CD4-positive, alpha-beta T cell treated with Interleukin-17A for 4 hours (primary cell): Measurements from ENCODE around the gene IL17RA.

Experiments
- DNase-seq: peaks from one replicate; pipeline ENCODE4 v3.0.0-alpha.2; 2020; ENCODE audit warnings: mixed read lengths

The IL17RA gene

DNA sequence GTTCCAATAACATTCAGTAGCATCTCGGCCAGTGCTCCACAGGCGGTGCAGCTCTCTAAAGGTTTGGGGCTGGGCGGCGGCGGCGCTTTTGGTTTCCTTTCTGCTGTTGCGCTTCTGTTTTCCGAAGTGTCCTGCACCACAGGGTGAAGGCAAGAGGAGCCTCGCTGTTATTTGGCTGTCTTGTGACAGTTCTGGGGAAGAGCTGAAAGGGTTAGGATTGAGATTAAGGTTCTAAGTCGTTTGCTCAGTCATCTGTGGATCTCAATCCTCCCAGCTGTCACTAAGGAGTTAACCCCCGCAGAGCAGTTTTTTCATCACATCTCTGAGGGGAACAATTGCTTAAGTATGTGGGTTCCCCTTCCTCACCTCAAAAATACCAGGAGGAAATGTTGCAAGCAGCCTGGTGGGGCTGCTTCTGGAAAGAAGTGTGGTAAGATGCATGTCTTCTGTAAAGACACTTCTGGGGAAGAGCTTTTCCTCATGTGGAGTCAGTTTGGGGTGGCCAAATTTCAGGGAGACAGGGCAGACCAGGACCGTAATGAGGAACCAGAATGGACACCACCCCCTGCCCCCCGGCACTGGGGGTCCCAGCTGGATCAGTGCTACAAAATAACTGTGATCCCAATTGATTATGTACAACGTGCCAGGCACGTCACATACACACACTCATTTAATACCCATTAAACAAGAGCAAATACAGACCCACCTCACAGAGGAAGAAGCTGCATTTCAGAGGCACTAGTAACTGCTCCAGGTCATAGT lies 22.2 kb downstream of the IL17RA start:
- peak; percentile 53 for DNase-seq

DNA sequence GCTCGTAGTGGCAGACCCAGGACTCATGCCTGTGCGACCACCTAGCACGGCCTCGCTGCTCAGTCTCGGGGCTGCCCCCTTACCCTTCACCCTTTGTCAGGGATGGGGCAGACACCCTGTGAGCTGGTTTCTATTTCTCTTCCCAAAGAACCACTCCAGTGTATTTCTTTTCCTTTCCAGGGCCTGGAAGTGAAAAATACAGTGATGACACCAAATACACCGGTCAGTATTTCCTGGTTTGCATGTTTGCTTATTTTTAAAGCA lies 22.7 kb downstream of the IL17RA start:
- DNase-seq, result no peak

DNA sequence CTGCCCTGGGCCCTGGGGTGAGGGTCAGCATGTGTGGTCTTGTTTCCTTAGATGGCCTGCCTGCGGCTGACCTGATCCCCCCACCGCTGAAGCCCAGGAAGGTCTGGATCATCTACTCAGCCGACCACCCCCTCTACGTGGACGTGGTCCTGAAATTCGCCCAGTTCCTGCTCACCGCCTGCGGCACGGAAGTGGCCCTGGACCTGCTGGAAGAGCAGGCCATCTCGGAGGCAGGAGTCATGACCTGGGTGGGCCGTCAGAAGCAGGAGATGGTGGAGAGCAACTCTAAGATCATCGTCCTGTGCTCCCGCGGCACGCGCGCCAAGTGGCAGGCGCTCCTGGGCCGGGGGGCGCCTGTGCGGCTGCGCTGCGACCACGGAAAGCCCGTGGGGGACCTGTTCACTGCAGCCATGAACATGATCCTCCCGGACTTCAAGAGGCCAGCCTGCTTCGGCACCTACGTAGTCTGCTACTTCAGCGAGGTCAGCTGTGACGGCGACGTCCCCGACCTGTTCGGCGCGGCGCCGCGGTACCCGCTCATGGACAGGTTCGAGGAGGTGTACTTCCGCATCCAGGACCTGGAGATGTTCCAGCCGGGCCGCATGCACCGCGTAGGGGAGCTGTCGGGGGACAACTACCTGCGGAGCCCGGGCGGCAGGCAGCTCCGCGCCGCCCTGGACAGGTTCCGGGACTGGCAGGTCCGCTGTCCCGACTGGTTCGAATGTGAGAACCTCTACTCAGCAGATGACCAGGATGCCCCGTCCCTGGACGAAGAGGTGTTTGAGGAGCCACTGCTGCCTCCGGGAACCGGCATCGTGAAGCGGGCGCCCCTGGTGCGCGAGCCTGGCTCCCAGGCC lies 23.7 kb downstream of the IL17RA start:
- no peak for DNase-seq

DNA sequence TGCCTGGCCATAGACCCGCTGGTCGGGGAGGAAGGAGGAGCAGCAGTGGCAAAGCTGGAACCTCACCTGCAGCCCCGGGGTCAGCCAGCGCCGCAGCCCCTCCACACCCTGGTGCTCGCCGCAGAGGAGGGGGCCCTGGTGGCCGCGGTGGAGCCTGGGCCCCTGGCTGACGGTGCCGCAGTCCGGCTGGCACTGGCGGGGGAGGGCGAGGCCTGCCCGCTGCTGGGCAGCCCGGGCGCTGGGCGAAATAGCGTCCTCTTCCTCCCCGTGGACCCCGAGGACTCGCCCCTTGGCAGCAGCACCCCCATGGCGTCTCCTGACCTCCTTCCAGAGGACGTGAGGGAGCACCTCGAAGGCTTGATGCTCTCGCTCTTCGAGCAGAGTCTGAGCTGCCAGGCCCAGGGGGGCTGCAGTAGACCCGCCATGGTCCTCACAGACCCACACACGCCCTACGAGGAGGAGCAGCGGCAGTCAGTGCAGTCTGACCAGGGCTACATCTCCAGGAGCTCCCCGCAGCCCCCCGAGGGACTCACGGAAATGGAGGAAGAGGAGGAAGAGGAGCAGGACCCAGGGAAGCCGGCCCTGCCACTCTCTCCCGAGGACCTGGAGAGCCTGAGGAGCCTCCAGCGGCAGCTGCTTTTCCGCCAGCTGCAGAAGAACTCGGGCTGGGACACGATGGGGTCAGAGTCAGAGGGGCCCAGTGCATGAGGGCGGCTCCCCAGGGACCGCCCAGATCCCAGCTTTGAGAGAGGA lies 24.5 kb downstream of the IL17RA start:
- no peak for DNase-seq

DNA sequence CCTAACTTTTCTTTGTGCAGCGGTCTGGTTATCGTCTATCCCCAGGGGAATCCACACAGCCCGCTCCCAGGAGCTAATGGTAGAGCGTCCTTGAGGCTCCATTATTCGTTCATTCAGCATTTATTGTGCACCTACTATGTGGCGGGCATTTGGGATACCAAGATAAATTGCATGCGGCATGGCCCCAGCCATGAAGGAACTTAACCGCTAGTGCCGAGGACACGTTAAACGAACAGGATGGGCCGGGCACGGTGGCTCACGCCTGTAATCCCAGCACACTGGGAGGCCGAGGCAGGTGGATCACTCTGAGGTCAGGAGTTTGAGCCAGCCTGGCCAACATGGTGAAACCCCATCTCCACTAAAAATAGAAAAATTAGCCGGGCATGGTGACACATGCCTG lies 25.2 kb downstream of the IL17RA start:
- DNase-seq, result no peak

DNA sequence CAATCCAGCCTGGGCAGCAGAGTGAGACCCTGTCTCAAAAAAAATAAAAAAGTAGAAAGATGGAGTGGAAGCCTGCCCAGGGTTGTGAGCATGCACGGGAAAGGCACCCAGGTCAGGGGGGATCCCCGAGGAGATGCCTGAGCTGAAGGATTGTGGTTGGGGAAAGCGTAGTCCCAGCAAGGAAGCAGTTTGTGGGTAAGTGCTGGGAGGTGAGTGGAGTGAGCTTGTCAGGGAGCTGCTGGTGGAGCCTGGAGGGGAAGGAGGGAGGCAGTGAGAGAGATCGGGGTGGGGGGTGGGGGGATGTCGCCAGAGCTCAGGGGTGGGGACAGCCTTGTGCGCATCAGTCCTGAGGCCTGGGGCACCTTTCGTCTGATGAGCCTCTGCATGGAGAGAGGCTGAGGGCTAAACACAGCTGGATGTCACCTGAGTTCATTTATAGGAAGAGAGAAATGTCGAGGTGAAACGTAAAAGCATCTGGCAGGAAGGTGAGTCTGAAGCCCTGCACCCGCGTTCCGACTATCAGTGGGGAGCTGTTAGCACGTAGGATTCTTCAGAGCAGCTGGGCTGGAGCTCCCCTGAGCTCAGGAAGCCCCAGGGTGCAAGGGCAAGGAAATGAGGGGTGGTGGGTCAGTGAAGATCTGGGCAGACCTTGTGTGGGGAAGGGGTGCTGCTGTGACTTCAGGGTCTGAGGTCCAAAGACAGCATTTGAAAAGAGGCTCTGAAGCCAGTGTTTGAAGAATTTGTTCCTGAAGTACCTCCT lies 26.2 kb downstream of the IL17RA start:
- no peak for DNase-seq

DNA sequence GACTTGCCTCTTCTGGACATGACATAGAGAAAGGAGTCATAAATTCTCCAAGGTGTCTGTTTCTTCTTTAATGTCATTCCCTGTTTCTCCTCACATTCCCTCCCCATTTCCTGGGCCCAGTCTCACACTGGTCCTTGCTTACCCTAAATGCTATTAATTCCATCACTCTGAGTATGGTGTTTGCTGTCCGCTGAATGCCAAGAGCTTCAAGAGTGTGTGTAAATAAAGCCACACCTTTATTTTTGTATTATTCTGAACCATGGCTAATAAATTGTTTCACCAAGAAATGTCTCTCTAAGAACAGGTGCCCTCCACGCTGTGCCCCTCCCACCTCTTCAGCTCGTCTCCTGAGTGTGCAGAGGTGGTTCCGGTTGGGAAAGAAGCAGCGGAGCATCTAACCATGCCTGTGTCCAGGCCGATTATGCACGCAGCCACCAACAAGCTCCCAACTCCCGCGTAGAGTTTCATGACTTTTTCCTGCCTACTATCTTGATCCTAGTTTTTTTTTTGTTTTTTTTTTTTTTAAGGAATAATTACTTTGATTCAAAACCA lies 27.8 kb downstream of the IL17RA start:
- DNase-seq, result no peak

DNA sequence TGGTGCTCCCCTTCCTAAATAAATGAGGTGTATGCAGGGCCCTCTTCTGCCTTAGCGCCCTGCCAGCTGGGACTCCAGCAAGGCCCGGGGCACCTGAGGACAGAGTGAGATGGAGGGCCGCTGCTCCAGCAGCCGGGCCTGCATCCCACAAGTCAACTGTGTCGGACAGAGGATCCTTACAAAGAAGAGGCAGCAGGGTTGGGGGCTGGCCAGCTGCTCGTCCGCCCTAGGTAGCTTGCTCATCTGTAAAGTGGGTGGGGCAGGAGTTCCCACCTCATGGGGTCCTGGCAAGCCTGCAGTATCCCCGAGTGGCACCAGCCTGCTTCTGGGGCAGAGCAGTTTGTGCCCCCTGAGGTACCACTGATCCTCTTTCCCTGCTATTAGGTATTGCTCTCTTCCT lies 28.8 kb downstream of the IL17RA start:
- DNase-seq, result no peak

DNA sequence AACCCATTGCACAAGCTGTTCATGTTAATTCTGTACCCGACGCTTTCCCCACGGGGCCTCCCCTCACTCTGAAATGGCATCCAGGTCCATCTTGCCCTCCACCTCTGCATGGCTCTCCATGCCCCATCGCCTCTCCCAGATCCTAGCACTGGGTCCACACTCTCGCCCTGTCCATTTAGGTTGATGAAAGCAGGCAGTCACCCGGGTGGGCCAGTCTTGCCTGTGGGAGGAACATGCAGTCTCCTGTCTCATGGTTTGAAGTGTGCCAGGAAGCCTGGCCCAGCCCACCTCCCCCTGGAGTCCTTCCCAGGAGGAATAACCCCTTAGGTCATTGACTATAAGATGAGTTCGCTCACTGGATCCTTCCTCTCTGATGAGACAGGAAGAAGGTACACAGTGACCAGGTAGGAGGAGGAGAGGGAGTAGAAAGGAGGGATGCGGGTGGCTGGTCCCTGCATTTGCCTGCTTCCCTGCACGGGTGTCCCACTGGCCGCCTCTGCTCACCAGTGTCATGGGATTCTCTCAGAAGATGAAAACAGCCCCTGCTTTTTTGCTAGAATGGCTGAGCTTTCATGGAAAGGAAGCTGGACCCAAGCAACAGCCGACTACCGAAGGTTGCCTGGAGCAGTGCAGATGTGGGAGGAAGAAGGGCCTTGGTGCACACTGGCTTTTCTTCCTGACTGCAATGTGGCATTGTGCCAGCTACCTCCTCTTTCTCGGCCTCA lies 29.5 kb downstream of the IL17RA start:
- DNase-seq, result no peak

DNA sequence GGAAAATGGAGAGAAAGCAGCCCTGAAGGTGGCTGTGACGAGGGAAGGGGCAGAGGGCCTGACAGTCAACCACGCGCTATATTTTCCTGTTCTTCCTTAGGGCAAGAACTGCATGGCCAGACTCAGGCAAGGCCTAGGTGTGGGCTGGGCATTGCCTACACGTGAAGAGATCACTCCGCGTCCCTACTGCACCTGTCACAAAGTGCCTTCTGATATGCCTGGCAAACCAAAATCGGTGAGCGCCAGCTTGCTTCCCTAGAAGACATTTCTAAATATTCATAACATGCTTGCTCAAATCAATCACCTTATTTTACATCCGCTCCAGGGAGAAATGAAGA lies 30.1 kb downstream of the IL17RA start:
- DNase-seq, result no peak

DNA sequence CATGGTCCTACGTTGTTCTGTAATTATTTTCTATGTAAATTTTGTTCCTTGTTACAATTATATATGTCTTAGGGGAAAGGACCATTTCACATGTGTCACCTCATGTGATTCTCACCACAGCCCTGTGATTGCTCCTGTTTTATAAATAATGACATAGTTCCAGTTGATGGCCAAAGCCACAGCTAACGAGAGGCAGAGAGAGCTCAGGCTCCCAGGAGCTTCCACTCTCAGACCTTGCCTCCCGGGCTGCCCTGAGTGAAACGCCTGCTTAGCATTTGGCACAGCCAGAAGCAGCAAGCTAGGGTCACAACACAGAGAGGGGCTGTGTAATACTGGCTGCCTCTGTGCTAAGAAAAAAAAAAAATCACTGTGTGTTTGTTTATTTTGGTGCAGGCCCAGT lies 30.4 kb downstream of the IL17RA start:
- DNase-seq, result no peak

DNA sequence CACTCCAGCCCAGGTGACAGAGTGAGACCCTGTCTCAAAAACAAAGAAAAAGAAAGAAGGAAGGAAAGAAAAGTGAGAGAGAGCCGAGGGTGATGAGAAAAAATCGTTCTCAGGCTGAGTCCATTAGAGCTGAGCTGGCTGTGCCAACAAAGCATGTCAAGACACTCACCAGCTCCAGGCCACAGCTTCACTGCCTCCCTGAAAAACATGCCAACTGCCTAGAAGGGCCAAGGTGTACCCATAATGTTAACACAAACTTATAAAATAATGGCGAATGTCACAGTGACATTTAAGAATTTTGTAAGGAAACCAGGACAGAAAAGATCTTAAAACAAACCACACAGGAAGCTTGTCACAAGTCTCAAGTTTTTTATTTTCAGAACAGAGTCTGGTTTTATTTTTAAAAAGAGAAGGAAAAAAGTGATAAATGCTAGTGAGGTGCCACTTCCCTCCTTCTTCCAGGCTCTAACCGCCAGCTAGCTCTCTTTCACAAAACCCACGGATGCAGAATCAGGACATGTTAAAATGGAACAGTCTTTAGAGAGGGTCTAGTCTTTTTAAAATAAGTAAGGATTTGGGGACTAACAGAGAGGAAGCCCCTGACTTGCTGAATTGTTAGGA lies 31.3 kb downstream of the IL17RA start:
- no peak for DNase-seq

DNA sequence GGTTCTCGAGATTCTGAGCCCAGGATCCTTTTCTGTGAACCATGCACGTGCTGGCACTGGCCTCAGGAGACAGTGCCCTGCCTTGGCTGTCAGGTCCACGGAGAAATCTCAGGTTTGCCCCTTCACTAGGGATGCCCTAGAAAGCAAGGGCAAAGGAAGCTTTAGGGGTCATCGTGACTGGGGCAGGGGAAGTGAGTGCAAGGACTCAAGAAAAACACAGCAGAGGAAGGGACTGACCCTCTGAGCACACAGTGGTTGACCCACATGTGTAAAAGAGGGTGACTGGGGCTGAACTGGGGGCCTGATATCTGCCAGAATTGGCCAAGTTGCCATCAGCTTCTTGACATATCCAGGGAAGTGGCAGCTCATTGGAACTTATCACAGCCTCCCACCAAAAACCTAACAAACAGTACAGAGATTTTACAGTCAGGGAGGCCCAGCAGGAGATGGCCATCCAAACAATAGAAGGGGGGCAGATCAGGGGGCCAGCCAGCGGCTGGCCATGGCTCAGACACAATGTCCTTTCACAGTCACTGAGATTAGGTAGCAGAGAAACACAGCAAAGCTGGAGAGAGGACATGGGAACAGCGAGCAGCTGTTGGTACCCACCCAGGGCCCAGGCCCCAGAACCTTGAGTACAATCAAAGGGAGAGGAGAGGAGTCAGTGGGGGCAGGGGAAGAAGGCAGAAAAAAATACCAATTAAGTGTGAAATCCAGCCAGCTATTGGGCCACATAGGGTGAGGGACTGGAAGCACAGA lies 32.0 kb downstream of the IL17RA start:
- no peak for DNase-seq

DNA sequence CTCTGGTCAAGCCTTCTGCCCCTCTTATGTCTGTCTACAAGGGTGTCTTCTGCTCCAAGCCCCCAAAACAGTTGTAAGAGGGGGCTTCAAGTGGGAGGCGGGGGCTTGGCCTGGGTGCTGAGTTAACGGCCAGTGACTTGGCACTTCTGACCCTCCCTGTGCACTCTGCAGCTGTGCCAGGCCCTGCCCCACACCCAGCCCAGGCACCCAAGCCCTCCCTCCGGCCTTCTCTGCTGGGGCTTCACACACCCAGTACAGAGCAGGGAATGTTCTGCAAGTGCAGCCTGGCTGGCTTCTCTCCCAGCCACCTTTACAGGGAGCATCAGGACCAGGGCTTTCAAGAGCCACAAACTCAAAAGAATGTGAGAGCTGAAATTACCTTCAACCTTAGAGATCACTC lies 32.6 kb downstream of the IL17RA start:
- DNase-seq, result no peak

DNA sequence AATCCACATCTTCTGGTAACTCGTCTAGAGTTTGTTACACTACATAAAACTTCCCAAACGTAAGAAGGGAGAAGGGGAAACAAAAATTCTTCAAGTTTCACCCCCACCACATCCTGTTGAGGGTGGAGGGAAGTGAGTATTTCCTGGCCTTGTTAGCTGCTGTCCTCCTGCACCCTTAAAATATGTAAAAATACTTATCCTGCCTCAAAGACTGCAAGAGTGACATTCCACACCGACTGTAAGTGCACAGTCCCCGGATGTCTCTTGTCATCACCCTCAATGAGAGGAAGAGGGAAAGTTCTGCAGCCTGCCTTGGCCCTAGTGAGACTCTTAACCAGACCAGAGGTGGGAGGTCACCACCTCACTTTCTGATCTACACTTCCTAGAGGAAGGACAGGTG lies 33.1 kb downstream of the IL17RA start:
- DNase-seq, result peak; percentile 37

DNA sequence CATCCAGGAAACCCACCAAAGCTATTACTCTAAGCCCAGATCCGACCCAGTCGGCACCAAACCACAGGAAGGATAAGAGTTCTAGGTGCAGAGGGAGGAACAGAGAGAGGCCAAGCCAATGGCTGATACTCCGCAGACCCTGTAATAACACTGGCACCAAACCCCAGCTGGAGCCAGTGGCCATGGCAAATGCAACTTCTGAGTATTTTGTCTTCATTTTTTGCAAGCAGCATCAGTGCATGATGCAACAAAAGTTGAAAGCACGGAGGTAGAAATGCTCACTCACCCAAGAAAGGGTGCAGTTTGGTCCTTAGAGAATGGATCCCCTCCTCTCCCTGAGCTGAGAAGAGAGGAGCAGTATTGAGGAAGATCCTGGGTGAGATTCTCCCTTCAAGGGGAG lies 33.5 kb downstream of the IL17RA start:
- no peak for DNase-seq

DNA sequence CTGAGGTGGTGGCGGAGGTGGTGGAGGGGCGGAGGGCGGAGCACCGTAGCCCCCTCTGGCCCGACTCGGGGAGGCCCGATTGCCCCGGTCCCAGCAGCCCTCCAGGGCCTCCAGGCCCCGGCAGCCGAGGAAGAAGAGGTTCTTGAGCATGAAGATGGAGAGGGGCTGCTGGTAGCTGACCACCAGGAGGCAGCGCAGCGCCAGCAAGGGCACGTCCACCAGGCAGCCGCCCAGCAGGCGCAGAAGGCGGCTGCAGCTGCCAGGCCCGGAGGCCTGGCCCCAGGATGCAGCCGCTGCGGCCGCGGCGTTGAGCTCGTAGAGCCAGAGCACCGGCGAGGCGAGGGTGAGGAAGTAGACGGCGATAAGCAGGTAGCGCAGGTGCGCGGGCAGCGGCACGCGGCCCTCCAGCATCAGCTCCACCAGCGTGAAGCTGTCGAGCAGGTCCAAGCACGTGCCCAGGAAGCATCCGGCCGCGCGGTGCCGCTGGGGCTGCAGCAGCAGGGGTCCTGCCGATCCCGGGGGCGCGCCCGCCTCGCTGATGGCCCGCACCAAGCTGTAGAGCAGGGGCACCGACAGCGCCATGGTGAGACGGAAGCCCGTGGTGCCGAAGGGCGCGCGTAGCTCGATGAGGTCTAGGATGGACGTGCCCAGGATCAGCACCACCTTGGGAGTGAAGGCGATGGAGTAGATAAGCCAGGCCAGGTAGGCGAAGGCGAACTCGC lies 34.8 kb downstream of the IL17RA start:
- DNase-seq, result no peak

DNA sequence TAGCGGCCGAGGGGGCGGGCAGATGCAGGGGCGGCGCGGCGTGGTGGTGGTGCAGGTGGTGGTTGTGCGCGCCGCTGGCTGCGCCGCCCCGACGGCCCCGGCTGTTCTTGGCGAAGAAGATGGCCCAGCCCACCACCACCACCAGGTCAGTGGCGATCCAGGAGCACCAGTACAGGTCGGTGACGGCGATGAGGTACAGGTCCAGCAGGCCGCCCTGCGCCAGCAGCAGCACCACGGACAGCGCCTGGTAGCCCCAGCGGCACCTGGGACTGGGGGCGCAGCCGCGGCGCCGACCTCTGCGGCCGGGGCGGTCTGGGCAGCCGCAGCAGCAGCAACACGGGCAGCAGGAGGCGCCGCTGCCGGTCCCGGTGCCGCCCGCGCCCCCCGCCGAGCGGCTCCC lies 35.5 kb downstream of the IL17RA start:
- DNase-seq, result peak; percentile 76

DNA sequence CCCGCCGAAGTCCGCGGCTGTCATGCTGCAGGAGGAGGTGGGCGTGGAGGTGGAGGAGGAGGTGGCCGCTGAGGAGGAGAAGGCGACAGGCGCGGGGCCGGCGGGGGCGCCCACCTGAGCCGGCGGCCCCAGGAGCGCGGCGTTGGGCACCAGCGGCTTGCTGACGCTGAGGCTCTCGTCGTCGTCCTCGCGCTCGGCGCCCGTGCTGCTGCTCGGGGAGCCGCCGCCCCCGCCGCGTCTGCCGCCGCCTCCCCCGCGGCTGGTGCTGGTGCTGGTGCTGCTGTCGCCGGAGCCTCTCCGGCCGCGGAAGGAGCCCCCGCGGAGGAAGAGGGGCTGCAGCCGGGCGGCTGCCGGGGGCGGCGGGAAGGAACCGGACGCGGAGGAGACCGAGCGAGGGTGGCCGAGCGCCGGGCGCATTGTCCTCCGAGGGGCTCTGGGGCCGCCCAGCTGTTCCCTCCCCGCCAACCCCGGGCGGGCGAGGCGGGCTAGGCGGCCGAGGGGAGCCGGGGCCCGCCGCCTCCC lies 36.0 kb downstream of the IL17RA start:
- peak; percentile 36 for DNase-seq
